NOMO-1 (cell line): ENCODE measurements around the gene NIPAL3.
"Not testable (repeated sequence)": the region's sequence is repeated elsewhere in the genome, so short reads cannot be mapped to it uniquely, and the experiment has no call there.

Source experiments
- DNase-seq, 2 experiments: peaks; one replicate each; lab custom pipeline; 2025; ENCODE audit not compliant: unreplicated experiment in 2 of 2; lab: John Stamatoyannopoulos, UW

NIPAL3 gene

GRCh38 chr1:24486331-24487065 lies 70.9 kb downstream of the NIPAL3 start:
- no peak for DNase-seq

- no peak for DNase-seq
Measured at GRCh38 chr1:24487455-24487854, 71.9 kb downstream of the NIPAL3 start.

- DNase-seq, result not testable (repeated sequence)
Measured at GRCh38 chr1:24488159-24488558, 72.6 kb downstream of the NIPAL3 start.

GRCh38 chr1:24489674-24490073 lies 74.1 kb downstream of the NIPAL3 start:
- DNase-seq, result no peak

GRCh38 chr1:24490101-24490781 lies 74.6 kb downstream of the NIPAL3 start:
- no peak for DNase-seq

- no peak for DNase-seq
Measured at GRCh38 chr1:24491577-24492360, 76.2 kb downstream of the NIPAL3 start.

- not testable (repeated sequence) for DNase-seq
Measured at GRCh38 chr1:24492935-24493334, 77.3 kb downstream of the NIPAL3 start.

- no peak for DNase-seq
Measured at GRCh38 chr1:24493785-24494184, 78.2 kb downstream of the NIPAL3 start.

GRCh38 chr1:24498589-24498988 lies 83.0 kb downstream of the NIPAL3 start:
- DNase-seq, result no peak

- no peak for DNase-seq
Measured at GRCh38 chr1:24500448-24501048, 84.9 kb downstream of the NIPAL3 start.

GRCh38 chr1:24501371-24502064 lies 85.9 kb downstream of the NIPAL3 start:
- peak; percentile 66 to 81 for DNase-seq

- peak; percentile 66 to 72 for DNase-seq
Measured at GRCh38 chr1:24502065-24502708, 86.6 kb downstream of the NIPAL3 start.

GRCh38 chr1:24502709-24503058 lies 87.1 kb downstream of the NIPAL3 start, which contains the start of gene RCAN3:
TSS of gene RCAN3 (plus strand) at chr1:24502836. CDS start at chr1:24514373, 11,537 bp downstream.
- peak; percentile 83 to 94 for DNase-seq

- no peak for DNase-seq
Measured at GRCh38 chr1:24503059-24503751, 87.6 kb downstream of the NIPAL3 start.

GRCh38 chr1:24503870-24504523 lies 88.4 kb downstream of the NIPAL3 start:
- DNase-seq, result no peak

GRCh38 chr1:24504560-24504959 lies 89.0 kb downstream of the NIPAL3 start:
- no peak for DNase-seq

- DNase-seq, result no peak
Measured at GRCh38 chr1:24505816-24506215, 90.2 kb downstream of the NIPAL3 start.

GRCh38 chr1:24506691-24507381 lies 91.2 kb downstream of the NIPAL3 start:
- no peak for DNase-seq
